NCI-H345 treated with DMSO at 0.1 percent for 48 hours (cell line): ENCODE data around the gene CCDC83.
"Not testable (repeated sequence)": the region's sequence is repeated elsewhere in the genome, so short reads cannot be mapped to it uniquely, and the experiment has no call there.

Experiments
- DNase-seq: peaks from one replicate; lab custom pipeline; 2025; ENCODE audit not compliant: unreplicated experiment; lab: John Stamatoyannopoulos, UW

CCDC83 gene

GRCh38 chr11:85886089-85887056 lies 31.2 kb downstream of the CCDC83 start:
- DNase-seq, result no peak

GRCh38 chr11:85889108-85889507 lies 33.9 kb downstream of the CCDC83 start:
- DNase-seq, result no peak

DNA sequence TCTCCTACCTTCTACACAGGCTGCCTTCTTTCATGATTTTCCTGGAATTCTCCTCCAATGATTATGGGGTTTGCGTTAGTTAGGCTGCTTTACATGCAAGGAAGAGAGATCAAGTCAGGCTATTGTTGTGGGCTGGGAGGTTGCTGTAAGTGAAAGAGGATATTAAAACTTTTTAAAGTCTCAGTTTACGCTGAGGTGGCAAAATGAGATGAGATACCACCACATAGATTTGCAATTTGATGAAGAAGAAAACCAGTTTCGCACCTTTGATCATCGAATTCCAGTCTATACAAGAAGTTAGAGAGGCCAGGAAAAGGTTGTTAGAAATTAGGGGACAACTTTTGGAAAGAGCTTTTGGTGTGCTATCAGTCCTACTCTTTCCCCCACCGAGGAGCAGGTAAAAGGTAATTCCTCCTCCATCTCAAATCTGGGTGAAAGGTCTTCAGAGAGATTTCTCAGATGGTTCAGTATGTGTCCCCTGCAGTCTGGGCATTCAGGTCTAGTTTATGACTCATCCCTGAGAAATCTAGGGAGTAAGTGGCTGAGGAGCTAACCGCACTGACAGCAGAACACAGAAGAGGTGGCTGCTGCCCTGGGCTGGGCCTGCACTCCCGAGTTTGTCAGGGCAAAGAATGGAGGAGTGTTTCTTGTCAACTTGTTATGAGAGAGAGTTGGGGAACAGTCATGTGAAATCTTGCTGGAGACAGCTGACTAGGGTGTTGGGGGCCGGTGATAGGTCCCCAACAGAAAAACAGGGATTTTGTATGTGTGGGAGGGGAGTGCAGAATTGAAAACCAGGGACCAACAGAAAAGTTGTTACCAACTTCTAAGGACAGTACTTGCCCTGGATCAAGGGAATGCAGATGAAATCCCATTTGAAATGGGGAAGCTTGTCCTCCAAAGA lies 34.7 kb downstream of the CCDC83 start:
- no peak for DNase-seq

- DNase-seq, result no peak
Observed at GRCh38 chr11:85893395-85893794, 38.2 kb downstream of the CCDC83 start.

GRCh38 chr11:85896876-85897275 lies 41.7 kb downstream of the CCDC83 start:
- no peak for DNase-seq

- no peak for DNase-seq
Observed at GRCh38 chr11:85898456-85898855, 43.3 kb downstream of the CCDC83 start.

GRCh38 chr11:85902353-85902752 lies 47.2 kb downstream of the CCDC83 start:
- DNase-seq, result no peak

DNA sequence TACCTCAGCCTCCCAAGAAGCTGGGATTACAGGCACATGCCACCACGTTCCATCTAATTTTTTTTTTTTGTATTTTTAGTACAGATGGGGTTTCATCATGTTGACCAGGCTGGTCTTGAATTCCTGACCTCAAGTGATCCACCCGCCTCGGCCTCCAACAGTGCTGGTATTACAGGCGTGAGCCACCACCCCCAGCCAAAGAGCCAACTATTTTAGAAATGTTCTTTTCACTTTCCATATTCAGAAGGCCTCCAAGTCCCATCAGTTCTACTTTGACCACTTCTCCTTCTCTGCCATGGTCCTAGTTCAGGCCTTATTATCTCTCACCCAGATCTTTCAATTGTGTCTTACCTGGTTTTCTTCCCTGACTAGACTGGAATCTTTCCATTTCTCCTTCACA lies 48.2 kb downstream of the CCDC83 start:
- no peak for DNase-seq

GRCh38 chr11:85903811-85904210 lies 48.6 kb downstream of the CCDC83 start:
- no peak for DNase-seq

DNA sequence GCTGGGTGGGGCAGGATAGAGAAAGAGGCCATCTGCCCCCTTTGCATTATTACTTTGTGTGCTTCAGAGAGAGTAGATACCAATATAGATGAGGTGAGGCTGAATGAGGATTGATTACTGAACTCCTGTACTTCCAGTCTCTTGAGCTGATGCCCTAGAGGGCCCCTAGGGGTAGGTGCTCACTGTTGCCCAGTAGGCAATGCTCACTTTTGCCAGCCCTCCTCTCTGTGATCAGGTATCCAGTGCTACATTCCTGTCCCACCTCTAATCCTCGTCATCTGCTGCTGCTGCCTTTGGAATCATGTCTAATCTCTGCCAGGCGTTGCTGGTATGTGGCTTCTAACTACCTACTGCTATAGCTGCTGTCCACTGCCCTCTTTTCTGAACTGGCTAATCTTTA lies 57.2 kb downstream of the CCDC83 start:
- no peak for DNase-seq

DNA sequence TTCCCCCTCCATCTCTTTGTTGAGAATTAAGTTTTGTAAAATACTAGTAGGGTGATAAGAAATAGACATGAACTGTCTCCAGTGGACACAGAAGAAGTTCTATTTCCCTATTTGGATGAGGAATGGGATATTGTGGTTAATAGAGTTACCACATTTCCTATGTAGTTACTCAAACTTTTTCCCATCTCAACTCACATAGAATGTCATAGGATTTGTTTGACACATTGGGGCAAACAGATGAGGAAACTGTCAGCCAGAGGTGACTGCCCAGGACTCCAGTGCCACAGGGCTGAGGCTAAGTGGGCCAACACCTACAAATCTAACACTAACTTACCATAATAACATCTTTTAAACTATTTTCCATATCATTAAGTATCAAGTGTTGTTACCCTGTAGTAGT lies 58.3 kb downstream of the CCDC83 start:
- DNase-seq, result no peak

DNA sequence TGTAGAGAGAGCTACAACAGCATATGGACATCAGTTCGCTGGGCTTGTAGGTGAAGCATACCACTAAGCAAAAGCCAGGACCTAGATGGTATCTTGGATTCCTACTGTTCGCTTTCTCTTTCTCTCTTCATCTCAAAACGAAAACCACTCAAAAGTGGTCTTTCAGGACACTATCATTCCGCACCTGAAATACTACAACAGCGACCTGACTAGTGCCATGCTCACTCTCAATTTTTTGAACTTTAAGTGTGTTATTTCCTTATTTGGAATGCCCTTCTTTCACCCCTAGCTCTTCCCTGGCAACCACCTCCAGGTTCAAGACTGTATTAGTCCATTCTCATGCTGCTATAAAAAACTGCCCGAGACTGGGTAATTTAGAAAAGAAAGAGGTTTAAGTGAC lies 59.2 kb downstream of the CCDC83 start:
- DNase-seq, result no peak

GRCh38 chr11:85918910-85919794 lies 64.0 kb downstream of the CCDC83 start:
- DNase-seq, result no peak

- DNase-seq, result no peak
Observed at GRCh38 chr11:85922367-85922766, 67.2 kb downstream of the CCDC83 start.

GRCh38 chr11:85923455-85923854 lies 68.3 kb downstream of the CCDC83 start:
- no peak for DNase-seq

GRCh38 chr11:85926653-85927214 lies 71.6 kb downstream of the CCDC83 start:
- DNase-seq, result not testable (repeated sequence)

- no peak for DNase-seq
Observed at GRCh38 chr11:85930879-85931366, 75.7 kb downstream of the CCDC83 start.

DNA sequence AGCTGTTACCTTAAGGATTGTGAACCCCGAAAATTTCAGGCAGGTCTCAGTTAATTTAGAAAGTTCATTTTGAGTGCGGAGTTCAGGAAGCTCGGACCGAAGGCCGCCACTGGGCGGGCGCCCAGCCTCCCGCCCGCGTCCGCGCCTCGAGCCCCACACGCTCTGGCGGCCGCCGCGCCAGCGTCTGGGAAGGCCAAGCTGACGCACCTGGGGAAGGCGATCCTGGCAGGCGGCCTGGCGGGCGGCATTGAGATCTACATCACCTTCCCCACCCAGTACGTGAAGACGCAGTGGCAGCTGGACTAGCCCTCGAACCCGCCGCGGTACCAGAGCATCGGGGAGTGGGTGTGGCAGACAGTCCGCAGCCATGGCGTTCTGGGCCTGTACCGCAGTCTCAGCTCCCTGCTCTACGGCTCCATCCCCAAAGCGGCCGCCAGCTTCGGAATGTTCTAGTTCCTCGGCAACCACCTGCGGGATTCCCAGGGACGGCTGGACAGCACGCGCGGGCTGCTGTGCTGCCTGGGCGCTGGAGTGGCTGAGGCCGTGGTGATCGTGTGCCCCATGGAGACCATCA lies 79.5 kb downstream of the CCDC83 start:
- no peak for DNase-seq

- no peak for DNase-seq
Observed at GRCh38 chr11:85935751-85936150, 80.6 kb downstream of the CCDC83 start.

DNA sequence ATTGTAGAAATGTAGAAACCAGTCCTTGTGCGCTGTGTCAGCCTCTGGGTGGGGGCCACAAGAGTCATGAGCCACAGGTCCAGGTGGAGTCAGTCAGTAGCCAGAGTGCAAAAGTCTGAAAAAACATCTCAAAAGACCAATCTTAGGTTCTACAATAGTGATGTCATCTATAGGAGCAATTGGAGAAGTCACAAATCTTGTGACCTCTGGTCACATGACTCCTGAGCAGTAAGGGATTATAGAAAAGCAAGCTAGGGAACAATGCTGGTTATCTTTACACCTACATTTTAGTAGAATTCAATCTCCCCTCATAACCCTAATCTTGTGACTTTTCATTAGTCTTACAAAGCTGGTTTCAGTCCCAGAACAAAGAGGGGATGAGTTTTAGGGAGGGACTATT lies 82.7 kb downstream of the CCDC83 start:
- no peak for DNase-seq
